GF-D8 (cell line): Measurements from ENCODE around the gene SHC1.
"Not testable (repeated sequence)": the region's sequence is repeated elsewhere in the genome, so short reads cannot be mapped to it uniquely, and the experiment has no call there.

Source experiments
- DNase-seq: peaks from one replicate; lab custom pipeline; 2025; lab: John Stamatoyannopoulos, UW

Gene SHC1

GRCh38 chr1:154995301-154995983 lies 24.9 kb upstream of the SHC1 start:
- DNase-seq: peak; percentile 50

GRCh38 chr1:154994591-154994990 lies 24.0 kb upstream of the SHC1 start:
- peak; percentile 31 for DNase-seq

GRCh38 chr1:154994269-154994587 lies 23.7 kb upstream of the SHC1 start:
- DNase-seq: no peak

GRCh38 chr1:154993572-154994268 lies 23.2 kb upstream of the SHC1 start, which contains the start of gene LENEP:
TSS of gene LENEP (plus strand) at chr1:154993586. CDS start at chr1:154993608, 22 bp downstream.
- DNase-seq: no peak

DNA sequence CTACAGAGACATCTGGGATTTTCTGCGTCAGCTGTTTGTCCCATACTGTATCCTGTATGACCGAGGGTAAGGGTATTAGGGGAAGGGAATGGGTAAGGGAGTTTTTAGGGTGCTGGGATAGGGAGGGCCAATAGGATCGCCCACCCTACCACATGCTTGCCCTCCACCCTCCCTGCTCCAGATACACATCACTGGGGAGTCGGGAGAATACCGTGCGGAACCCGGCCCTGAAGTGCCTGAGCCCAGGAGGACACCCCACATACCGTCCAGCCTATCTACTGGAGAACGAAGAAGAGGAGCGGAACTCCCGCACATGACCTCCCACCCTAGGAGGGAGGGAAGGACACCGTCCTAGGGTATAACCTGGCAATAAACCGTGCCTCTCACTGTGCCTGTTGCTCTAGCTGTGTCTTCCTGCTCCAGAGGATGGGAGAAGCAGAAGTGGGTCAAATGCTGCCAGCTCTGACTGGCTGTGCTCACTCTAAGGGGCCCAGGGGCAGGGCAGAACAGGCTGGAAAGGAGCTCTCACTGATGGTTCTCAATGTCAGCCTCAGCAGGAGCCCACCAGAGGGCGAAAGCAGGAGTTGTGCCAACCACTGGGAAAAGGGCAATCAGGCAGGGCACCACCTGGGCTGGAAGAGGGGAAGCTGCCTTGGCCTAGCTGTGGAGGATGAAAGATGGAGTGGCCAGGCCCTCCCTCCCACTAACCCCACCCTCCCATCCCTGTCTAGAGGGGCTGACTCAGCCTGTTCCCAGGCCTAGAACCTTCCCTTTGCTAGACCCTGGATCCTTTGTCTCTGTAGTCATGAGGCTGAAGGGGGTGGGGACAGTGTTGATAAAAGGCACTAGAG lies 22.4 kb upstream of the SHC1 start:
- DNase-seq: no peak

- no peak for DNase-seq
These were observed 19.7 kb upstream of the SHC1 start for GRCh38 chr1:154990276-154990675.

DNA sequence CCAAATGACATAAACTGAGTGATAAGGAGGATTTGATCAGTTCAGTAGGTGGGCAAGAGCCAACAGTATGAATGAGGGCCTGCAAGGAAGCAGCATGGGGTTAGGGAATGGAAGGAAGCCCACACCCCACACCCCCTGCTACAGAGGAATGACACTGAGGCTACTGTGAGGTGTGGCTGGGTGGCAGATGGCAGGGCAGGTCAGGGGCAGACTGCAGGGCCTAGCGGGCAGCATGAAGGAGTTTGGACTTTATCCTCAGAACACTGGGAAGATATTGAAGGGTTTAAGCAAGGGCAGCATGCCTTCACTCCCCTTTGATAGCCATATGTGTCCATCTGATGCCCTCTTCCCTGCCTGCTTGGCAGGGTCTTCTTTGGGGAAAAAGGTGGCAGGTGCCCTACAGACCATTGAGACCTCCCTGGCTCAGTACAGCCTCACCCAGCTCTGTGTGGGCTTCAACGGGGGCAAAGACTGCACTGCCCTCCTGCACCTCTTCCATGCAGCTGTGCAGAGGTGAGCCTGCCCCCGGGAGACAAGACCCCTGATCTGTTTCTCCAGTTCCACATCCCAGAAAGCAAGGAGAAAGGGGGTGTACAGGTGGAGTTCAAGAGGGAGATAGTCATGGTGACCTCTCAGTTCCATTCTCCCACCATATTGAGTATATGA lies 18.8 kb upstream of the SHC1 start:
- no peak for DNase-seq

GRCh38 chr1:154988058-154988954 lies 17.8 kb upstream of the SHC1 start:
- no peak for DNase-seq

DNA sequence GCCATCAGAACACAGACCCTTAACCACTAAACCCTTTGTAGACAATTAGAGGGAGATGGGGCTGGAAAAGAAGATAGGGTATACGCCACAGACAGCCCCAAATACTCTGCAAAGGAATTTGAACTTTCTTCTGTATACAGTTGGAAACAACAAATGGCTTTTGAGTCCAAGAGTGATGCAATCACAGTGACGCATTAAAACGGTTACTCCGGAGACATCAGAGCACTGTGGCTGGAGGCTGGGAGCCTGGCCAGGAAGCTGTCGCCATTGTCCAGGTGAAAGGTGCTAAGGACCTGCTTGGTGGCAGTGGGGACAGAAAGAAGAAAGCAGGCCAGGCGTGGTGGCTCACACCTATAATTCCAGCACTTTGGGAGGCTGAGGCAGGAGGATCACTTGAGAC lies 16.8 kb upstream of the SHC1 start:
- no peak for DNase-seq

- not testable (repeated sequence) for DNase-seq
These were observed 16.2 kb upstream of the SHC1 start for GRCh38 chr1:154986736-154987135.

DNA sequence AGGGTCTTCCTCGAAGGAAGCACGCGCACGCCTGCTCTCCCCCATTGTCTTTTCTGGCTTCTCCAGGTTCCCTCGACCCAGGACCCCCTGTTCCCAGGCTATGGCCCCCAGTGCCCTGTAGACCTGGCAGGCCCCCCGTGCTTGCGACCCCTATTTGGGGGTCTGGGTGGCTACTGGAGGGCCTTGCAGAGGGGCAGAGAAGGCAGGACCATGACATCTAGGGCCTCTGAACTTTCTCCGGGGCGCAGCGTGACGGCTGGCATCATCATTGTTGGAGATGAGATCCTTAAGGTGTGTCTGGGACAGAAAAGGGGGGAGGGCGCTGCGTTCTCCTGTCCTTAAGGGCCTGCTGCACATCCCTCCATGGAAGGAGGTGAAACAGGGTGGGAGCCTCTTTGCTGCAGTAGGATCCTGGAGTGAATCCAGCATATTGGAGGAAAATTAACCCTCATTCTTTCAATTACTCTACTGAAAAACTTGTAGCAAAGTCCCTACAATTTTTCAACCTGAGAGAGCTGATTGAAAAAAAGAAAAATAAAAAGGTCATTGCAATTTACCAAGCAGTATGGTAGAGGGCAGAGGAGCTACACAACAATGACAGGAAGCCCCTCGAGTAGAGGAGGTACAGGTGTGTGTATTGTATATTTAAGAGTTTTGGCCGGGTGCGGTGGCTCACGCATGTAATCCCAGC lies 13.4 kb upstream of the SHC1 start:
- no peak for DNase-seq

- peak; percentile 98 for DNase-seq
These were observed 12.5 kb upstream of the SHC1 start, which contains the start of gene FLAD1 for GRCh38 chr1:154982897-154983648. TSS of gene FLAD1 (plus strand) at chr1:154983344. CDS start at chr1:154983695, 351 bp downstream.

GRCh38 chr1:154982341-154982740 lies 11.8 kb upstream of the SHC1 start:
- DNase-seq: no peak

DNA sequence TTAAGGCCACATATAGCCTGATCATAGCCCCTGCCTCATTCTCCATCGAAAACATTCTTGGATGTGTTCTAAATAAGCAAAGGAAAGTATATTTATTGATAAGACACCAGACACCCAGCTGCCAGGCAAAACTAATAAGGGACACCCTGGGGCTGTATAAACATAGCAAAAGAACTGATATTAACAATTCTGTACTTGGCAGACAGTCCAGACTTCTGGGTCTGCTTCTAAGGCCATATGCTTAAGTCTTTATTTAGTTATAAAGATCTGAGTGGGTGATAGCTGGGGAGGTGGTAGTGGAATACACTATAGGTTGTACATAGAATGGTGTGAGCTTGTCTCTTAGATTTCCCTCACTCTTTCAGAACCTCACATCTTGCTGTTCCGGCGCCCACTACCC lies 7.8 kb upstream of the SHC1 start:
- no peak for DNase-seq

GRCh38 chr1:154977762-154978161 lies 7.2 kb upstream of the SHC1 start:
- not testable (repeated sequence) for DNase-seq

DNA sequence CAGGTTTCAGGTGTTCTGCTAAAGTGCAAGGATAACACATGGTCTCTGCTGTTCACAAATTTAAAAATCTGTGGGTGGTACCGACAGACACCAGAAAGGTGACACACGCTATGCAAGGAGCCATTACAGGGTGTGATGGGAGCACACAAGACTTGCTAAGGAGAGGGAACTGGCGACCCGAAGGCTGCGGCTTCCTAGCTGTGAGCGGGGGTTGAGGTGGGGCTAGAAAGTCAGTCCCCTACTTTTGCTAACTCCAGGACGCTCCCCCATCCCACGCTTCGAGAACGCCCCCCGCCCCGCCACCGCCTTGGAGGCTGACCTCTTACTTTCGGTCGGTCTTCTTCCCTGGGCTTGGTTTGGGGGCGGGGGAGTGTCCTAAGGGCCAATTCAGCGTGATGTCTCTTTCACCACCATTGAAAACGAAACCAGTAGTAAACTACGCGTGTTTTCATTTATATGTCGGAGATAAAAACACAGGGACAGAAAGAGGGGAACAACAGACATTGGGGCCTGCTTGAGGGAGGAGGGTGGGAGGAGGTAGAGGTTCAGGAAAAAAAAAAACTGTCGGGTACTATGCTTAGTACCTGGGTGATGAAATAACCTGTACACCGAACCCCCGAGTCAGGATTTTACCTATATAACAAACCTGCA lies 5.0 kb upstream of the SHC1 start:
- DNase-seq: no peak

- peak; percentile 89 for DNase-seq
These were observed 4.4 kb upstream of the SHC1 start for GRCh38 chr1:154974808-154975408.

GRCh38 chr1:154974102-154974807 lies 3.7 kb upstream of the SHC1 start, which contains the start of gene CKS1B:
TSS of gene CKS1B (plus strand) at chr1:154974681. CDS start at chr1:154974746, 65 bp downstream.
- peak; percentile 99 for DNase-seq
